Measurements from ENCODE around the gene SPRING1. TPM values are rescaled to one million over a fixed set of nuclear protein-coding genes. Genes with fewer than 3 reads are reported as not detected.
A peak's percentile ranks its signal among the peaks of the same experiment; 100 is the strongest.

Gene SPRING1
- total and polyA plus RNA-seq, 2 of the 13 experiments (the other 11 are each of a cell fraction or from before 2014, with no cell fraction given): 20.0 to 51.8 TPM

GRCh38 chr12:116726694-116727093 is 11.2 kb downstream of the SPRING1 start:
- no TSS peak for BruUV-seq (replicated peaks)
- no peak overlapping the region for H3K9ac ChIP-seq (ENCODE audit: insufficient read depth, low read depth, low read length)
- ChIA-PET CTCF (ENCODE audit: low intra/inter-chr PET ratio, low total read pairs) (no interaction called here), POLR2A (no interaction called here)
- TF ChIP-seq, protein P1, sequence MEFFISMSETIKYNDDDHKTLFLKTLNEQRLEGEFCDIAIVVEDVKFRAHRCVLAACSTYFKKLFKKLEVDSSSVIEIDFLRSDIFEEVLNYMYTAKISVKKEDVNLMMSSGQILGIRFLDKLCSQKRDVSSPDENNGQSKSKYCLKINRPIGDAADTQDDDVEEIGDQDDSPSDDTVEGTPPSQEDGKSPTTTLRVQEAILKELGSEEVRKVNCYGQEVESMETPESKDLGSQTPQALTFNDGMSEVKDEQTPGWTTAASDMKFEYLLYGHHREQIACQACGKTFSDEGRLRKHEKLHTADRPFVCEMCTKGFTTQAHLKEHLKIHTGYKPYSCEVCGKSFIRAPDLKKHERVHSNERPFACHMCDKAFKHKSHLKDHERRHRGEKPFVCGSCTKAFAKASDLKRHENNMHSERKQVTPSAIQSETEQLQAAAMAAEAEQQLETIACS (CRISPR knock-in tag; IDR thresholded peaks at IDR 0.05): no peak
- no peak for TF ChIP-seq POLR2AphosphoS5 (IDR thresholded peaks at IDR 0.05; ENCODE audit: low read depth, low read length)
- TF ChIP-seq KLF6 (CRISPR knock-in tag; IDR thresholded peaks at IDR 0.05): no peak
- peak; percentile 37; the same call in 1 of the 2 replicates for TF ChIP-seq RARA (CRISPR knock-in tag; IDR thresholded peaks at IDR 0.05)
- TF ChIP-seq ZNF740 (CRISPR knock-in tag; IDR thresholded peaks at IDR 0.05): no peak
- TF ChIP-seq FOXP1 (IDR thresholded peaks at IDR 0.05): no peak
- peak; percentile 13; the same call in 1 of the 2 replicates for TF ChIP-seq FOXP1 (CRISPR knock-in tag; IDR thresholded peaks at IDR 0.05)
- in situ Hi-C loops (cut with HindIII; ENCODE audit: extremely low pct_ligation_motif_present, low pct_unique_long_range_greater_than_20kb) (no loop called here), intact Hi-C loops (cut with micrococcal nuclease; ENCODE audit: unreplicated experiment) (no loop called here)
- no peaks in the 10 kb centered on the region for H3K9me3 ChIP-seq (ENCODE audit: low read length)
- ATAC-seq: peak; percentile 42; the same call in 1 of the 3 replicates
- H3K4me1 ChIP-seq (ENCODE audit: insufficient read depth, low read length): peaks cover 38% of the 10 kb centered on the region
- H3K4me2 ChIP-seq (ENCODE audit: low read depth, low read length): no peak overlapping the region
- H3K27me3 ChIP-seq (ENCODE audit: control insufficient read depth in 1 of 2, insufficient read depth in 2 of 2, low read length in 2 of 2): no peaks in the 10 kb centered on the region
- DNase-seq (ENCODE audit: low spot score): no peak
- H3K79me2 ChIP-seq (ENCODE audit: insufficient read depth, low read length): peaks cover 56% of the 10 kb centered on the region
- H3K4me3 ChIP-seq (replicated peaks in 1 of 3; ENCODE audit: insufficient read depth in 1 of 3, low read depth in 2 of 3, low read length in 3 of 3): no peak overlapping the region
- peak; percentile 28 for FAIRE-seq
- H3K27ac ChIP-seq (ENCODE audit: extremely low read length, insufficient read depth, low read length): no peak overlapping the region
- peaks cover 11% of the 10 kb centered on the region; the same call in 1 of the 2 replicates for H4K20me1 ChIP-seq (ENCODE audit: insufficient read depth, low read length)
- H2AFZ ChIP-seq (ENCODE audit: low read length): no peak overlapping the region
- peaks cover 6 to 26% of the 10 kb centered on the region in 2 experiments for H3K36me3 ChIP-seq (replicated peaks in 1 of 2; ENCODE audit: control insufficient read depth in 1 of 2, insufficient read depth in 2 of 2, low read length in 2 of 2)
- 45% methylated on average over 4 of the region's 4 CpGs for WGBS (ENCODE audit: low lambda C conversion rate)

GRCh38 chr12:116722245-116722644 is 15.6 kb downstream of the SPRING1 start:
- Histone ChIP-seq H3K79me2 (ENCODE audit: insufficient read depth, low read length) (peaks cover 32% of the 10 kb centered on the region), H3K9me3 (ENCODE audit: low read length) (no peaks in the 10 kb centered on the region), H3K27me3 (ENCODE audit: control insufficient read depth in 1 of 2, insufficient read depth in 2 of 2, low read length in 2 of 2) (no peaks in the 10 kb centered on the region), H4K20me1 (ENCODE audit: insufficient read depth, low read length) (0 out of 2 replicates have a peak, but pooled peaks cover 7% of the 10 kb centered on the region), H3K4me2 (ENCODE audit: low read depth, low read length) (no peak overlapping the region), H3K9ac (ENCODE audit: insufficient read depth, low read depth, low read length) (no peak overlapping the region), H3K4me1 (ENCODE audit: insufficient read depth, low read length) (peaks cover 14% of the 10 kb centered on the region), H3K4me3 (replicated peaks in 1 of 3; ENCODE audit: insufficient read depth in 1 of 3, low read depth in 2 of 3, low read length in 3 of 3) (no peak overlapping the region), H3K27ac (ENCODE audit: extremely low read length, insufficient read depth, low read length) (no peak overlapping the region), H2AFZ (ENCODE audit: low read length) (no peak overlapping the region), H3K36me3 (replicated peaks in 1 of 2; ENCODE audit: control insufficient read depth in 1 of 2, insufficient read depth in 2 of 2, low read length in 2 of 2) (peaks cover 18 to 64% of the 10 kb centered on the region in 2 experiments)
- FAIRE-seq (no peak), ATAC-seq (no peak), DNase-seq (ENCODE audit: low spot score) (no peak)
- CTCF ChIA-PET (ENCODE audit: low intra/inter-chr PET ratio, low total read pairs): no interaction called here
- in situ Hi-C loops (cut with HindIII; ENCODE audit: extremely low pct_ligation_motif_present, low pct_unique_long_range_greater_than_20kb) (no loop called here), intact Hi-C loops (cut with micrococcal nuclease; ENCODE audit: unreplicated experiment) (no loop called here)
- POLR2A ChIA-PET: no interaction called here
- BruUV-seq (replicated peaks): no TSS peak
- TF ChIP-seq, protein P2, sequence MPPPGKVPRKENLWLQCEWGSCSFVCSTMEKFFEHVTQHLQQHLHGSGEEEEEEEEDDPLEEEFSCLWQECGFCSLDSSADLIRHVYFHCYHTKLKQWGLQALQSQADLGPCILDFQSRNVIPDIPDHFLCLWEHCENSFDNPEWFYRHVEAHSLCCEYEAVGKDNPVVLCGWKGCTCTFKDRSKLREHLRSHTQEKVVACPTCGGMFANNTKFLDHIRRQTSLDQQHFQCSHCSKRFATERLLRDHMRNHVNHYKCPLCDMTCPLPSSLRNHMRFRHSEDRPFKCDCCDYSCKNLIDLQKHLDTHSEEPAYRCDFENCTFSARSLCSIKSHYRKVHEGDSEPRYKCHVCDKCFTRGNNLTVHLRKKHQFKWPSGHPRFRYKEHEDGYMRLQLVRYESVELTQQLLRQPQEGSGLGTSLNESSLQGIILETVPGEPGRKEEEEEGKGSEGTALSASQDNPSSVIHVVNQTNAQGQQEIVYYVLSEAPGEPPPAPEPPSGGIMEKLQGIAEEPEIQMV (CRISPR knock-in tag; IDR thresholded peaks at IDR 0.05; ENCODE audit: low read depth): no peak
- no peak for TF ChIP-seq ZBTB10 (CRISPR knock-in tag; IDR thresholded peaks at IDR 0.05; ENCODE audit: borderline replicate concordance)
- TF ChIP-seq XRCC5 (optimal IDR thresholded peaks at IDR 0.05; ENCODE audit: low read length): no peak

Measured in HepG2 (cell line).